ENCODE measurements around the gene GJA8. TPM values are rescaled to one million over a fixed set of nuclear protein-coding genes. Genes with fewer than 3 reads are reported as not detected.
"Not testable (repeated sequence)": the region's sequence is repeated elsewhere in the genome, so short reads cannot be mapped to it uniquely, and the experiment has no call there.

Gene GJA8
- total RNA-seq, 1 donor from 2014 or later = not detected

DNA sequence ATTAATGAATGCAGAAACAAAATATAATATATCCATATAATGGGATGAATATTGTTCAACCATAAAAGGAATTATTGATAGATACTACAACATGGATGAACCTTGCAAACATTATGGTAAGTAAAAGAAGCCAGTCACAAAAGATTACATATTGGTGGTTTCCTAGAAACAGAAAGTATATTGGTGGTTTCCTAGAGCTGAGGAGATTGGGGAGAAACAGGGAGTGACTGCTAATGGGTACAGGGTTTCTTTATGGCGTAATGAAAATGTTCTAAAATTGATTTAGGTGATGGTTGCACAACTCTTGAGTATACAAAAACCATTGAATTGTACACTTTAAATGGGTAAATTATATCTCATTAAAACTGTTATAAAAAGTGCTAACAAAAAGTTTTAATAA, 40.0 kb downstream of the GJA8 start:
- not testable (repeated sequence) for H3K9me3 Mint-ChIP-seq; H3K27me3 Mint-ChIP-seq (ENCODE audit: low read depth); H3K27ac Mint-ChIP-seq; H3K36me3 Mint-ChIP-seq; H3K4me3 Mint-ChIP-seq; H3K4me1 Mint-ChIP-seq; DNase-seq (ENCODE audit: low spot score in 2 of 2, unreplicated experiment in 2 of 2)

DNA sequence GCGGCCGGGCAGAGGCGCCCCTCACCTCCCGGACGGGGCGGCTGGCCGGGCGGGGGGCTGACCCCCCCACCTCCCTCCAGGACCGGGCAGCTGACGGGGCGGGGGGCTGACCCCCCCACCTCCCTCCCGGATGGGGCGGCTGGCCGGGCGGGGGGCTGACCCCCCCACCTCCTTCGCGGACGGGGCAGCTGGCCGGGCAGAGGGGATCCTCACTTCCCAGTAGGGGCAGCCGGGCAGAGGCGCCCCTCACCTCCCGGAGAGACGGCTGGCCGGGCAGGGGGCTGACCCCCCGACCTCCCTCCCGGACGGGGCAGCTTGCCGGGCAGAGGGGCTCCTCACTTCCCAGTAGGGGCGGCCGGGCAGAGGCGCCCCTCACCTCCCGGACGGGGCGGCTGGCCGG, 46.9 kb downstream of the GJA8 start:
- not testable (repeated sequence) for H3K36me3 Mint-ChIP-seq; H3K4me3 Mint-ChIP-seq; H3K4me1 Mint-ChIP-seq; H3K27ac Mint-ChIP-seq; H3K9me3 Mint-ChIP-seq; DNase-seq (ENCODE audit: low spot score in 2 of 2, unreplicated experiment in 2 of 2); H3K27me3 Mint-ChIP-seq (ENCODE audit: low read depth)

Other genes with a start within 250 kb of the GJA8 start
- 22.7 to 23.1 TPM (median 22.8 TPM) in 3 replicates for gene ACP6, start 232.3 kb upstream of the GJA8 start, total RNA-seq
- 0.61 to 1.3 TPM (median 0.62 TPM) in 3 replicates for gene GJA5, start 142.2 kb upstream of the GJA8 start, total RNA-seq
- gene GPR89B, start 25.6 kb downstream of the GJA8 start, total RNA-seq = 19.3 to 22.9 TPM (median 21.2 TPM) in 3 replicates
- gene NBPF11, start 249.5 kb downstream of the GJA8 start, total RNA-seq = 27.3 to 28.2 TPM (median 27.5 TPM) in 3 replicates